Lung (tissue), 12 donors: ENCODE data around the gene LBHD1. TPM values are rescaled to one million over a fixed set of nuclear protein-coding genes. Genes with fewer than 3 reads are reported as not detected.
"Not testable (repeated sequence)": the region's sequence is repeated elsewhere in the genome, so short reads cannot be mapped to it uniquely, and the experiment has no call there.

Experiments used
- ATAC-seq: fragments of 200-7000 bp; cut with Tn5 transposase; one replicate; pipeline ENCODE4 v1.9.1; 2020; ENCODE audit warnings: moderate number of reproducible peaks; ENCODE audit not compliant: insufficient read depth, low FRiP score
- DNase-seq, 3 donors: peaks; one replicate each; pipeline ENCODE4 v3.0.0-alpha.2; 2013 to 2017
- H3K27ac ChIP-seq, 2 donors: one replicate each; pipeline ENCODE4 v1.5.1; 2013; ENCODE audit warnings: mild to moderate bottlenecking in 2 of 2, moderate library complexity in 2 of 2, control low read depth in 1 of 2, inconsistent platforms in 1 of 2, low read depth in 1 of 2, low read length in 1 of 2
- H3K27me3 ChIP-seq, 3 donors: one replicate each; pipeline ENCODE4 v1.5.1; 2013; ENCODE audit warnings: low read length in 2 of 3; ENCODE audit not compliant: control insufficient read depth in 3 of 3, insufficient read depth in 3 of 3
- H3K36me3 ChIP-seq, 4 donors: one replicate each; pipeline ENCODE4 v1.5.1; 2013; ENCODE audit warnings: low read length in 4 of 4, mild to moderate bottlenecking in 1 of 4, moderate library complexity in 1 of 4; ENCODE audit not compliant: control insufficient read depth in 4 of 4, insufficient read depth in 4 of 4
- H3K4me1 ChIP-seq, 5 donors: one replicate each; pipeline ENCODE4 v1.5.1; 2013; ENCODE audit warnings: low read length in 5 of 5, mild to moderate bottlenecking in 2 of 5, moderate library complexity in 1 of 5; ENCODE audit not compliant: control insufficient read depth in 5 of 5, insufficient read depth in 5 of 5
- H3K4me3 ChIP-seq: one replicate; pipeline ENCODE4 v1.5.1; 2013; ENCODE audit warnings: mild to moderate bottlenecking, control low read depth, moderate library complexity
- H3K9ac ChIP-seq, 2 donors: one replicate each; pipeline ENCODE4 v1.5.1; 2013; ENCODE audit warnings: low read length in 2 of 2, control low read depth in 1 of 2; ENCODE audit not compliant: insufficient read depth in 1 of 2
- H3K9me3 ChIP-seq, 4 donors: one replicate each; pipeline ENCODE4 v1.5.1; 2013; ENCODE audit warnings: low read length in 3 of 4, mild to moderate bottlenecking in 1 of 4, moderate library complexity in 1 of 4; ENCODE audit not compliant: control insufficient read depth in 4 of 4, insufficient read depth in 3 of 4
- CTCF ChIP-seq: IDR thresholded peaks from 2 replicates; pipeline ENCODE4 v1.5.1; 2012; ENCODE audit warnings: mild to moderate bottlenecking; ENCODE audit errors: control extremely low read depth, extremely low read depth
- WGBS, 2 donors: extraction: QIAGEN DNeasy Blood & Tissue Kit; methylation state at CpG; one replicate each; pipeline ENCODE4 v1.1.7; 2013; 5-methylcytosine and 5-hydroxymethylcytosine counted together
- polyA plus RNA-seq, 2 donors: library from polyadenylated mRNA; stranded (reverse); fragments of 200-250 nt; gene quantifications; one replicate each; pipeline ENCODE4 v1.2.1, GENCODE V29; 2013
- total RNA-seq, 2 donors: library from RNA; depleted of rRNA in 1 of 2; stranded (reverse); fragments of >200 nt in 1 of 2; gene quantifications; one replicate each; pipeline ENCODE4 v1.2.1, GENCODE V29; 2014 to 2021
- donor health status: control.
- donor health status: control.
- donor health status: Bipolar disorder and iron deficiency.
- donor health status: healthy.
- donor health status: DM: yes; HTN: yes; CAD: no.

Gene LBHD1
- total and polyA plus RNA-seq, 4 donors: 4.4 to 8.9 (median 5.1) TPM

GRCh38 chr11:62705413-62705812 is 33.3 kb upstream of the LBHD1 start:
- H3K27me3 ChIP-seq: no peaks in the 10 kb centered on the region
- H3K9me3 ChIP-seq: no peaks in the 10 kb centered on the region
- peak overlapping the region; percentile 58 to 59 for H3K9ac ChIP-seq
- H3K36me3 ChIP-seq: peaks cover 0 to 12% (median 5%) of the 10 kb centered on the region in 4 donors
- H3K4me3 ChIP-seq: peak overlapping the region; percentile 83
- H3K27ac ChIP-seq: peak overlapping the region; percentile 76 to 93
- no peak for TF ChIP-seq CTCF
- WGBS, 2 donors: 52 to 58% methylated on average over 7 of the region's 7 CpGs
- DNase-seq: peak in 2 of 3 donors; percentile 11 to 16
- peaks cover 0 to 47% (median 14%) of the 10 kb centered on the region in 5 donors for H3K4me1 ChIP-seq
- no peak for ATAC-seq

GRCh38 chr11:62703921-62704320 is 31.9 kb upstream of the LBHD1 start:
- H3K9me3 ChIP-seq, H3K27me3 ChIP-seq, H3K4me3 ChIP-seq, H3K27ac ChIP-seq, DNase-seq, H3K9ac ChIP-seq, ATAC-seq: not testable (repeated sequence)
- 72 to 83% methylated on average over 4 of the region's 4 CpGs for WGBS, 2 donors
- H3K4me1 ChIP-seq: peaks cover 0 to 37% (median 11%) of the 10 kb centered on the region in 5 donors
- peaks cover 0 to 11% (median 4%) of the 10 kb centered on the region in 4 donors for H3K36me3 ChIP-seq

GRCh38 chr11:62702246-62702645 is 30.2 kb upstream of the LBHD1 start:
- WGBS, 2 donors: 52 to 80% methylated on average over 11 of the region's 11 CpGs
- Histone ChIP-seq H3K4me1 (peaks cover 0 to 20% (median 6%) of the 10 kb centered on the region in 5 donors), H3K27me3 (no peaks in the 10 kb centered on the region), H3K27ac (no peak overlapping the region), H3K36me3 (peaks cover 0 to 14% (median 5%) of the 10 kb centered on the region in 4 donors), H3K9me3 (no peaks in the 10 kb centered on the region), H3K4me3 (no peak overlapping the region), H3K9ac (no peak overlapping the region)
- ATAC-seq (no peak), DNase-seq (no peak)
- TF ChIP-seq CTCF: no peak

- DNase-seq (peak; percentile 78 to 86 (median 81)), ATAC-seq (peak; percentile 77)
- no peak overlapping the region for H3K4me3 ChIP-seq
- H3K27me3 ChIP-seq: no peaks in the 10 kb centered on the region
- H3K36me3 ChIP-seq: peaks cover 4 to 30% (median 29%) of the 10 kb centered on the region in 4 donors
- H3K9ac ChIP-seq: peak overlapping the region in 1 of 2 donors; percentile 9
- peaks cover 0 to 3% (median 0%) of the 10 kb centered on the region in 5 donors for H3K4me1 ChIP-seq
- 46 to 60% methylated on average over 14 of the region's 14 CpGs for WGBS, 2 donors
- peak; percentile 72 for TF ChIP-seq CTCF
- peak overlapping the region in 1 of 2 donors; percentile 27 for H3K27ac ChIP-seq
- peaks cover 0 to 2% (median 0%) of the 10 kb centered on the region in 4 donors for H3K9me3 ChIP-seq
Observed at GRCh38 chr11:62694455-62695167, 22.5 kb upstream of the LBHD1 start.

DNA sequence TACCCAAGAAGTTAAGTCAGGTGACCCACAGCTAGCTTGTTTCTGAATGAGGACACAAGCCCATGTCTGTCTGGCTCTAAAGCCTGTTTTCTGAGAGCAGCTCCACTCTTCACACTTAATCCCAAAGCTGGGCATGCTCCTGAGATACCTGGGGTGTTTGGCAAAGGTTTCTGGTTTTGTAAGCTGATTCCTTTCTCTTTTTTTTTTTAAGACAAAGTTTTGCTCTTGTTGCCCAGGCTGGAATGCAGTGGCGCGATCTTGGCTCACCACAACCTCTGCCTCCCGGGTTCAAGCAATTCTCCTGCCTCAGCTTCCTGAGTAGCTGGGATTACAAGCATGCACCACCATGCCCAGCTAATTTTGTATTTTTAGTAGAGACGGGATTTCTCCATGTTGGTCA is 21.6 kb upstream of the LBHD1 start:
- not testable (repeated sequence) for H3K4me1 ChIP-seq, ATAC-seq, H3K27ac ChIP-seq, H3K27me3 ChIP-seq, DNase-seq, H3K4me3 ChIP-seq, H3K9ac ChIP-seq, H3K9me3 ChIP-seq
- WGBS, 2 donors: 71 to 72% methylated on average over 4 of the region's 4 CpGs
- peaks cover 4 to 30% (median 29%) of the 10 kb centered on the region in 4 donors for H3K36me3 ChIP-seq
